ENCODE measurements around the gene SYNE4.

SYNE4 gene

GRCh38 chr19:35977446-35978222 lies 31.0 kb downstream of the SYNE4 start (continued):
- TF ChIP-seq ZNF549 (tag by site-specific recombination; IDR thresholded peaks at IDR 0.05) (no peak), ZBTB8A (tag by site-specific recombination; IDR thresholded peaks at IDR 0.05) (peak; percentile 56; the same call in 1 of the 2 replicates), ZNF792 (tag by site-specific recombination; IDR thresholded peaks at IDR 0.05) (no peak), GLIS2 (tag by site-specific recombination; IDR thresholded peaks at IDR 0.05) (0 out of 2 replicates have a peak, but pooled peaks have one; percentile 35), ZIC2 (tag by site-specific recombination; IDR thresholded peaks at IDR 0.05) (peak; percentile 59), ZNF596 (tag by site-specific recombination; IDR thresholded peaks at IDR 0.05) (no peak), ZBTB10 (tag by site-specific recombination; IDR thresholded peaks at IDR 0.05) (peak; percentile 45), ZNF660 (tag by site-specific recombination; IDR thresholded peaks at IDR 0.05) (no peak), ZNF621 (tag by site-specific recombination; IDR thresholded peaks at IDR 0.05) (peak; percentile 71; the same call in 1 of the 2 replicates), KLF1 (tag by site-specific recombination; IDR thresholded peaks at IDR 0.05) (peak; percentile 37; the same call in 1 of the 2 replicates), CTCF (tag by site-specific recombination; IDR thresholded peaks at IDR 0.05) (peak; percentile 95), ZBTB20 (tag by site-specific recombination; IDR thresholded peaks at IDR 0.05) (0 out of 2 replicates have a peak, but pooled peaks have one; percentile 27), ZNF544 (tag by site-specific recombination; IDR thresholded peaks at IDR 0.05) (0 out of 2 replicates have a peak, but pooled peaks have one; percentile 31), ZNF692 (tag by site-specific recombination; IDR thresholded peaks at IDR 0.05) (peak; percentile 95), ZNF830 (tag by site-specific recombination; IDR thresholded peaks at IDR 0.05; ENCODE audit: low read depth) (no peak), GLIS1 (tag by site-specific recombination; IDR thresholded peaks at IDR 0.05) (peak; percentile 66)

GRCh38 chr19:35975608-35976214 lies 32.9 kb downstream of the SYNE4 start:
- POLR2A ChIA-PET = interaction anchor here (0.5 to 2.1 kb wide), 6 partner anchors 38 to 810 kb away, joined by 3 to 6 read pairs (median 3); partner anchors contain the start of genes ALKBH6 and THAP8
- Histone ChIP-seq H3K36me3 (ENCODE audit: control insufficient read depth in 2 of 2, insufficient read depth in 1 of 2, low read length in 2 of 2) (no peaks in the 10 kb centered on the region; a peak in 1 of 3 replicates), H3K4me3 (ENCODE audit: low read depth, low read length) (no peak overlapping the region), H3K9me3 (ENCODE audit: control insufficient read depth, insufficient read depth, low read depth, low read length) (no peaks in the 10 kb centered on the region), H3K27ac (ENCODE audit: extremely low read depth, low read depth, low read length) (no peak overlapping the region), H3K4me1 (ENCODE audit: control insufficient read depth, insufficient read depth, low read length) (no peaks in the 10 kb centered on the region)
- CTCF ChIA-PET = interaction anchor here (0.5 to 1.3 kb wide), 10 partner anchors 9 to 389 kb away, joined by 3 to 9 read pairs (median 4); no protein-coding TSS in a partner anchor
- TF ChIP-seq GLIS1 (tag by site-specific recombination; IDR thresholded peaks at IDR 0.05) (0 out of 2 replicates have a peak, but pooled peaks have one; percentile 30), ZNF600 (tag by site-specific recombination; IDR thresholded peaks at IDR 0.05) (0 out of 2 replicates have a peak, but pooled peaks have one; percentile 34), ZNF146 (tag by site-specific recombination; IDR thresholded peaks at IDR 0.05) (no peak), ZNF174 (tag by site-specific recombination; IDR thresholded peaks at IDR 0.05) (no peak), ZNF664 (tag by site-specific recombination; IDR thresholded peaks at IDR 0.05) (0 out of 2 replicates have a peak, but pooled peaks have one; percentile 56), GLIS2 (tag by site-specific recombination; IDR thresholded peaks at IDR 0.05) (peak; percentile 75), ZSCAN4 (tag by site-specific recombination; IDR thresholded peaks at IDR 0.05) (peak; percentile 88), ZNF114 (tag by site-specific recombination; IDR thresholded peaks at IDR 0.05) (no peak), ZNF747 (tag by site-specific recombination; IDR thresholded peaks at IDR 0.05) (0 out of 2 replicates have a peak, but pooled peaks have one; percentile 65), ZNF558 (tag by site-specific recombination; IDR thresholded peaks at IDR 0.05) (no peak), ZNF692 (tag by site-specific recombination; IDR thresholded peaks at IDR 0.05) (peak; percentile 99), ZBTB17 (tag by site-specific recombination; IDR thresholded peaks at IDR 0.05) (peak; percentile 75), ZNF777 (tag by site-specific recombination; IDR thresholded peaks at IDR 0.05; ENCODE audit: borderline replicate concordance) (no peak)

All from HEK293 (cell line).